Liver (tissue), 3 donors: Measurements from ENCODE around the gene RNASE4.

Source experiments
- CTCF ChIP-seq: fragments of 150-350 bp; IDR thresholded peaks from 2 replicates; pipeline ENCODE4 v1.5.1; 2017; ENCODE audit warnings: improper control_type of control experiment, low read depth, low read length; ENCODE audit not compliant: missing input control
- EGR1 ChIP-seq, 2 donors: IDR thresholded peaks; 2 replicates each; pipeline ENCODE4 v1.6.1; 2016 to 2018; ENCODE audit warnings: antibody characterized with exemption in 2 of 2, low read depth in 2 of 2
- FOXA1 ChIP-seq: IDR thresholded peaks from 2 replicates; pipeline ENCODE4 v1.6.1; 2016; ENCODE audit warnings: antibody characterized with exemption
- GABPA ChIP-seq, 2 donors: IDR thresholded peaks in 1 of 2; conservative IDR thresholded peaks in 1 of 2; 2 replicates each; pipeline ENCODE4 v1.6.1; 2016; ENCODE audit warnings: antibody characterized with exemption in 2 of 2, mild to moderate bottlenecking in 1 of 2, moderate library complexity in 1 of 2
- JUND ChIP-seq, 2 donors: IDR thresholded peaks; 2 replicates each; pipeline ENCODE4 v1.6.1; 2016; ENCODE audit warnings: antibody characterized with exemption in 2 of 2
- RAD21 ChIP-seq, 2 donors: IDR thresholded peaks; 2 replicates each; pipeline ENCODE4 v1.6.1; 2016; ENCODE audit warnings: antibody characterized with exemption in 2 of 2, mild to moderate bottlenecking in 2 of 2
- SP1 ChIP-seq: IDR thresholded peaks from 2 replicates; pipeline ENCODE4 v1.6.1; 2018; ENCODE audit warnings: antibody characterized with exemption, mild to moderate bottlenecking
- TAF1 ChIP-seq: conservative IDR thresholded peaks from 2 replicates; pipeline ENCODE4 v1.6.1; 2016; ENCODE audit warnings: antibody characterized with exemption, mild to moderate bottlenecking
- YY1 ChIP-seq: IDR thresholded peaks from 2 replicates; pipeline ENCODE4 v1.6.1; 2016; ENCODE audit warnings: antibody characterized with exemption, mild to moderate bottlenecking
- TF ChIP-seq, protein P1 (sequence below): IDR thresholded peaks from 2 replicates; pipeline ENCODE4 v1.6.1; 2016; ENCODE audit warnings: antibody characterized with exemption
- TF ChIP-seq, protein P2 (sequence below): IDR thresholded peaks from 2 replicates; pipeline ENCODE4 v1.6.1; 2016; ENCODE audit warnings: antibody characterized with exemption
- TF ChIP-seq, protein P3 (sequence below): IDR thresholded peaks from 2 replicates; pipeline ENCODE4 v1.6.1; 2016; ENCODE audit warnings: antibody characterized with exemption, mild to moderate bottlenecking
- TF ChIP-seq, protein P4 (sequence below): IDR thresholded peaks from 2 replicates; pipeline ENCODE4 v1.6.1; 2016; ENCODE audit warnings: antibody characterized with exemption
- donor health status: healthy.
- donor health status: healthy.

GRCh38 chr14:20657216-20658211 lies 26.8 kb upstream of the RNASE4 start:
- TF ChIP-seq TAF1 (no peak), RAD21 (IDR thresholded peaks at IDR 0.05) (peak; percentile 33 to 69), CTCF (peak; percentile 22), JUND (IDR thresholded peaks at IDR 0.05) (no peak), GABPA (IDR thresholded peaks at IDR 0.05 in 1 of 2, conservative IDR thresholded peaks at IDR 0.05 in 1 of 2) (no peak), FOXA1 (no peak), EGR1 (IDR thresholded peaks at IDR 0.05; ENCODE audit: low read depth in 2 of 2) (no peak), YY1 (no peak), SP1 (no peak)
- TF ChIP-seq, protein P1, sequence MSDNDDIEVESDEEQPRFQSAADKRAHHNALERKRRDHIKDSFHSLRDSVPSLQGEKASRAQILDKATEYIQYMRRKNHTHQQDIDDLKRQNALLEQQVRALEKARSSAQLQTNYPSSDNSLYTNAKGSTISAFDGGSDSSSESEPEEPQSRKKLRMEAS, result no peak
- TF ChIP-seq, protein P2, sequence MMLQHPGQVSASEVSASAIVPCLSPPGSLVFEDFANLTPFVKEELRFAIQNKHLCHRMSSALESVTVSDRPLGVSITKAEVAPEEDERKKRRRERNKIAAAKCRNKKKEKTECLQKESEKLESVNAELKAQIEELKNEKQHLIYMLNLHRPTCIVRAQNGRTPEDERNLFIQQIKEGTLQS, result no peak
- TF ChIP-seq, protein P3, sequence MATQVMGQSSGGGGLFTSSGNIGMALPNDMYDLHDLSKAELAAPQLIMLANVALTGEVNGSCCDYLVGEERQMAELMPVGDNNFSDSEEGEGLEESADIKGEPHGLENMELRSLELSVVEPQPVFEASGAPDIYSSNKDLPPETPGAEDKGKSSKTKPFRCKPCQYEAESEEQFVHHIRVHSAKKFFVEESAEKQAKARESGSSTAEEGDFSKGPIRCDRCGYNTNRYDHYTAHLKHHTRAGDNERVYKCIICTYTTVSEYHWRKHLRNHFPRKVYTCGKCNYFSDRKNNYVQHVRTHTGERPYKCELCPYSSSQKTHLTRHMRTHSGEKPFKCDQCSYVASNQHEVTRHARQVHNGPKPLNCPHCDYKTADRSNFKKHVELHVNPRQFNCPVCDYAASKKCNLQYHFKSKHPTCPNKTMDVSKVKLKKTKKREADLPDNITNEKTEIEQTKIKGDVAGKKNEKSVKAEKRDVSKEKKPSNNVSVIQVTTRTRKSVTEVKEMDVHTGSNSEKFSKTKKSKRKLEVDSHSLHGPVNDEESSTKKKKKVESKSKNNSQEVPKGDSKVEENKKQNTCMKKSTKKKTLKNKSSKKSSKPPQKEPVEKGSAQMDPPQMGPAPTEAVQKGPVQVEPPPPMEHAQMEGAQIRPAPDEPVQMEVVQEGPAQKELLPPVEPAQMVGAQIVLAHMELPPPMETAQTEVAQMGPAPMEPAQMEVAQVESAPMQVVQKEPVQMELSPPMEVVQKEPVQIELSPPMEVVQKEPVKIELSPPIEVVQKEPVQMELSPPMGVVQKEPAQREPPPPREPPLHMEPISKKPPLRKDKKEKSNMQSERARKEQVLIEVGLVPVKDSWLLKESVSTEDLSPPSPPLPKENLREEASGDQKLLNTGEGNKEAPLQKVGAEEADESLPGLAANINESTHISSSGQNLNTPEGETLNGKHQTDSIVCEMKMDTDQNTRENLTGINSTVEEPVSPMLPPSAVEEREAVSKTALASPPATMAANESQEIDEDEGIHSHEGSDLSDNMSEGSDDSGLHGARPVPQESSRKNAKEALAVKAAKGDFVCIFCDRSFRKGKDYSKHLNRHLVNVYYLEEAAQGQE, result no peak
- TF ChIP-seq, protein P4, sequence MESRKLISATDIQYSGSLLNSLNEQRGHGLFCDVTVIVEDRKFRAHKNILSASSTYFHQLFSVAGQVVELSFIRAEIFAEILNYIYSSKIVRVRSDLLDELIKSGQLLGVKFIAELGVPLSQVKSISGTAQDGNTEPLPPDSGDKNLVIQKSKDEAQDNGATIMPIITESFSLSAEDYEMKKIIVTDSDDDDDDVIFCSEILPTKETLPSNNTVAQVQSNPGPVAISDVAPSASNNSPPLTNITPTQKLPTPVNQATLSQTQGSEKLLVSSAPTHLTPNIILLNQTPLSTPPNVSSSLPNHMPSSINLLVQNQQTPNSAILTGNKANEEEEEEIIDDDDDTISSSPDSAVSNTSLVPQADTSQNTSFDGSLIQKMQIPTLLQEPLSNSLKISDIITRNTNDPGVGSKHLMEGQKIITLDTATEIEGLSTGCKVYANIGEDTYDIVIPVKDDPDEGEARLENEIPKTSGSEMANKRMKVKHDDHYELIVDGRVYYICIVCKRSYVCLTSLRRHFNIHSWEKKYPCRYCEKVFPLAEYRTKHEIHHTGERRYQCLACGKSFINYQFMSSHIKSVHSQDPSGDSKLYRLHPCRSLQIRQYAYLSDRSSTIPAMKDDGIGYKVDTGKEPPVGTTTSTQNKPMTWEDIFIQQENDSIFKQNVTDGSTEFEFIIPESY, result no peak
